Measurements from ENCODE around the gene CEP85L. TPM values are rescaled to one million over a fixed set of nuclear protein-coding genes. Genes with fewer than 3 reads are reported as not detected.
A peak's percentile ranks its signal among the peaks of the same experiment; 100 is the strongest.

CEP85L gene
- total and polyA plus RNA-seq, 5 donors from 2014 or later = 19.3 to 96.4 (median 27.7) TPM

GRCh38 chr6:118588626-118589025 is 62.8 kb downstream of the CEP85L start:
- no peaks in the 10 kb centered on the region for H3K27me3 ChIP-seq (ENCODE audit: control insufficient read depth, insufficient read depth, low read length)
- H3K27ac ChIP-seq (ENCODE audit: insufficient read depth, low read length, poor library complexity, severe bottlenecking) = no peak overlapping the region
- no peak for ATAC-seq (ENCODE audit: low read depth in 2 of 2)
- no peaks in the 10 kb centered on the region for H3K27me3 Mint-ChIP-seq
- H3K4me3 Mint-ChIP-seq = no peak overlapping the region
- no peaks in the 10 kb centered on the region for H3K9me3 Mint-ChIP-seq
- H3K4me1 Mint-ChIP-seq = peaks cover 9 to 47% (median 27%) of the 10 kb centered on the region in 4 donors
- DNase-seq = no peak
- H3K27ac Mint-ChIP-seq = peak overlapping the region in 2 of 3 donors; percentile 17 to 81
- no peaks in the 10 kb centered on the region for H3K9me3 ChIP-seq (ENCODE audit: control insufficient read depth in 2 of 2, low read length in 2 of 2)
- peaks cover 9% of the 10 kb centered on the region for H3K36me3 ChIP-seq (ENCODE audit: control insufficient read depth, insufficient read depth, low read length)
- H3K4me1 ChIP-seq (ENCODE audit: control insufficient read depth, insufficient read depth, low read length, poor library complexity, severe bottlenecking) = no peaks in the 10 kb centered on the region
- no peak overlapping the region for H3K4me3 ChIP-seq (ENCODE audit: low read depth, low read length)
- peaks cover 24% of the 10 kb centered on the region for H3K36me3 Mint-ChIP-seq

- Mint-ChIP-seq H3K9me3 (peaks cover 0 to 4% (median 0%) of the 10 kb centered on the region in 7 donors), H3K36me3 (peaks cover 23% of the 10 kb centered on the region), H3K27ac (peak overlapping the region in 2 of 3 donors; percentile 16 to 33), H3K4me1 (peaks cover 9 to 40% (median 25%) of the 10 kb centered on the region in 4 donors), H3K4me3 (no peak overlapping the region), H3K27me3 (no peaks in the 10 kb centered on the region)
- Histone ChIP-seq H3K4me1 (ENCODE audit: control insufficient read depth, insufficient read depth, low read length, poor library complexity, severe bottlenecking) (no peaks in the 10 kb centered on the region), H3K36me3 (ENCODE audit: control insufficient read depth, insufficient read depth, low read length) (peaks cover 13% of the 10 kb centered on the region), H3K27ac (ENCODE audit: insufficient read depth, low read length, poor library complexity, severe bottlenecking) (no peak overlapping the region), H3K4me3 (ENCODE audit: low read depth, low read length) (no peak overlapping the region), H3K9me3 (ENCODE audit: control insufficient read depth in 2 of 2, low read length in 2 of 2) (no peaks in the 10 kb centered on the region), H3K27me3 (ENCODE audit: control insufficient read depth, insufficient read depth, low read length) (no peaks in the 10 kb centered on the region)
- ATAC-seq (ENCODE audit: low read depth in 2 of 2) = no peak
- no peak for DNase-seq
Measured at GRCh38 chr6:118586746-118587485, 64.5 kb downstream of the CEP85L start.

- DNase-seq = no peak
- no peak overlapping the region for H3K4me3 Mint-ChIP-seq
- no peak overlapping the region for H3K4me3 ChIP-seq (ENCODE audit: low read depth, low read length)
- H3K36me3 ChIP-seq (ENCODE audit: control insufficient read depth, insufficient read depth, low read length) = peaks cover 13% of the 10 kb centered on the region
- peaks cover 34% of the 10 kb centered on the region for H3K36me3 Mint-ChIP-seq
- H3K27ac Mint-ChIP-seq = peak overlapping the region in 2 of 3 donors; percentile 21 to 24
- H3K4me1 Mint-ChIP-seq = peaks cover 13 to 36% (median 22%) of the 10 kb centered on the region in 4 donors
- no peaks in the 10 kb centered on the region for H3K4me1 ChIP-seq (ENCODE audit: control insufficient read depth, insufficient read depth, low read length, poor library complexity, severe bottlenecking)
- no peaks in the 10 kb centered on the region for H3K27me3 Mint-ChIP-seq
- H3K27ac ChIP-seq (ENCODE audit: insufficient read depth, low read length, poor library complexity, severe bottlenecking) = no peak overlapping the region
- peaks cover 0 to 11% (median 5%) of the 10 kb centered on the region in 7 donors for H3K9me3 Mint-ChIP-seq
- peaks cover 2 to 13% of the 10 kb centered on the region in 2 experiments for H3K9me3 ChIP-seq (ENCODE audit: control insufficient read depth in 2 of 2, low read length in 2 of 2)
- H3K27me3 ChIP-seq (ENCODE audit: control insufficient read depth, insufficient read depth, low read length) = no peaks in the 10 kb centered on the region
- ATAC-seq (ENCODE audit: low read depth in 2 of 2) = no peak
Measured at GRCh38 chr6:118584911-118585310, 66.5 kb downstream of the CEP85L start.

- DNase-seq (no peak), ATAC-seq (ENCODE audit: low read depth in 2 of 2) (no peak)
- no peaks in the 10 kb centered on the region for H3K27me3 ChIP-seq (ENCODE audit: control insufficient read depth, insufficient read depth, low read length)
- H3K9me3 ChIP-seq (ENCODE audit: control insufficient read depth in 2 of 2, low read length in 2 of 2) = peaks cover 14 to 47% of the 10 kb centered on the region in 2 experiments
- Mint-ChIP-seq H3K27ac (peak overlapping the region in 2 of 3 donors; percentile 42 to 80), H3K27me3 (no peaks in the 10 kb centered on the region), H3K9me3 (peaks cover 0 to 41% (median 21%) of the 10 kb centered on the region in 7 donors), H3K4me3 (no peak overlapping the region), H3K36me3 (peaks cover 45% of the 10 kb centered on the region), H3K4me1 (peaks cover 5 to 18% (median 12%) of the 10 kb centered on the region in 4 donors)
- H3K4me3 ChIP-seq (ENCODE audit: low read depth, low read length) = no peak overlapping the region
- H3K4me1 ChIP-seq (ENCODE audit: control insufficient read depth, insufficient read depth, low read length, poor library complexity, severe bottlenecking) = no peaks in the 10 kb centered on the region
- peaks cover 35% of the 10 kb centered on the region for H3K36me3 ChIP-seq (ENCODE audit: control insufficient read depth, insufficient read depth, low read length)
- H3K27ac ChIP-seq (ENCODE audit: insufficient read depth, low read length, poor library complexity, severe bottlenecking) = no peak overlapping the region
Measured at GRCh38 chr6:118581489-118581959, 69.9 kb downstream of the CEP85L start.

- H3K36me3 ChIP-seq (ENCODE audit: control insufficient read depth, insufficient read depth, low read length) = peaks cover 41% of the 10 kb centered on the region
- peaks cover 16 to 54% of the 10 kb centered on the region in 2 experiments for H3K9me3 ChIP-seq (ENCODE audit: control insufficient read depth in 2 of 2, low read length in 2 of 2)
- no peaks in the 10 kb centered on the region for H3K27me3 ChIP-seq (ENCODE audit: control insufficient read depth, insufficient read depth, low read length)
- peaks cover 53% of the 10 kb centered on the region for H3K36me3 Mint-ChIP-seq
- peak overlapping the region; percentile 42 to 80 (median 76) for H3K27ac Mint-ChIP-seq
- peaks cover 2 to 12% (median 8%) of the 10 kb centered on the region in 4 donors for H3K4me1 Mint-ChIP-seq
- no peak overlapping the region for H3K4me3 Mint-ChIP-seq
- H3K4me1 ChIP-seq (ENCODE audit: control insufficient read depth, insufficient read depth, low read length, poor library complexity, severe bottlenecking) = no peaks in the 10 kb centered on the region
- no peak overlapping the region for H3K4me3 ChIP-seq (ENCODE audit: low read depth, low read length)
- H3K27me3 Mint-ChIP-seq = no peaks in the 10 kb centered on the region
- ATAC-seq (ENCODE audit: low read depth in 2 of 2) (peak; percentile 37 to 70), DNase-seq (peak in 1 of 3 donors; percentile 53)
- H3K27ac ChIP-seq (ENCODE audit: insufficient read depth, low read length, poor library complexity, severe bottlenecking) = no peak overlapping the region
- peaks cover 0 to 48% (median 24%) of the 10 kb centered on the region in 7 donors for H3K9me3 Mint-ChIP-seq
Measured at GRCh38 chr6:118580585-118581419, 70.6 kb downstream of the CEP85L start.

GRCh38 chr6:118579786-118580185 is 71.6 kb downstream of the CEP85L start:
- peaks cover 58% of the 10 kb centered on the region for H3K36me3 Mint-ChIP-seq
- DNase-seq (no peak), ATAC-seq (ENCODE audit: low read depth in 2 of 2) (no peak)
- Histone ChIP-seq H3K27ac (ENCODE audit: insufficient read depth, low read length, poor library complexity, severe bottlenecking) (no peak overlapping the region), H3K27me3 (ENCODE audit: control insufficient read depth, insufficient read depth, low read length) (no peaks in the 10 kb centered on the region), H3K4me1 (ENCODE audit: control insufficient read depth, insufficient read depth, low read length, poor library complexity, severe bottlenecking) (no peaks in the 10 kb centered on the region), H3K4me3 (ENCODE audit: low read depth, low read length) (no peak overlapping the region), H3K36me3 (ENCODE audit: control insufficient read depth, insufficient read depth, low read length) (peaks cover 49% of the 10 kb centered on the region), H3K9me3 (ENCODE audit: control insufficient read depth in 2 of 2, low read length in 2 of 2) (peaks cover 23 to 64% of the 10 kb centered on the region in 2 experiments)
- H3K4me3 Mint-ChIP-seq = no peak overlapping the region
- no peaks in the 10 kb centered on the region for H3K27me3 Mint-ChIP-seq
- peaks cover 2 to 9% (median 7%) of the 10 kb centered on the region in 4 donors for H3K4me1 Mint-ChIP-seq
- no peak overlapping the region for H3K27ac Mint-ChIP-seq
- H3K9me3 Mint-ChIP-seq = peaks cover 0 to 58% (median 27%) of the 10 kb centered on the region in 7 donors

- peaks cover 60% of the 10 kb centered on the region for H3K36me3 ChIP-seq (ENCODE audit: control insufficient read depth, insufficient read depth, low read length)
- no peaks in the 10 kb centered on the region for H3K4me1 ChIP-seq (ENCODE audit: control insufficient read depth, insufficient read depth, low read length, poor library complexity, severe bottlenecking)
- H3K4me3 Mint-ChIP-seq = no peak overlapping the region
- H3K4me1 Mint-ChIP-seq = peaks cover 2 to 9% (median 7%) of the 10 kb centered on the region in 4 donors
- DNase-seq = no peak
- H3K4me3 ChIP-seq (ENCODE audit: low read depth, low read length) = no peak overlapping the region
- no peaks in the 10 kb centered on the region for H3K27me3 ChIP-seq (ENCODE audit: control insufficient read depth, insufficient read depth, low read length)
- peaks cover 69% of the 10 kb centered on the region for H3K36me3 Mint-ChIP-seq
- H3K27me3 Mint-ChIP-seq = no peaks in the 10 kb centered on the region
- ATAC-seq (ENCODE audit: low read depth in 2 of 2) = no peak
- peaks cover 35 to 76% of the 10 kb centered on the region in 2 experiments for H3K9me3 ChIP-seq (ENCODE audit: control insufficient read depth in 2 of 2, low read length in 2 of 2)
- no peak overlapping the region for H3K27ac ChIP-seq (ENCODE audit: insufficient read depth, low read length, poor library complexity, severe bottlenecking)
- peaks cover 0 to 68% (median 34%) of the 10 kb centered on the region in 7 donors for H3K9me3 Mint-ChIP-seq
- H3K27ac Mint-ChIP-seq = no peak overlapping the region
Measured at GRCh38 chr6:118578617-118579016, 72.8 kb downstream of the CEP85L start.
